Right ventricle myocardium inferior (tissue), 1 donor: ENCODE measurements around the gene SERPINA3. TPM values are rescaled to one million over a fixed set of nuclear protein-coding genes. Genes with fewer than 3 reads are reported as not detected.
"Not testable (repeated sequence)": the region's sequence is repeated elsewhere in the genome, so short reads cannot be mapped to it uniquely, and the experiment has no call there.

Experiments
- ATAC-seq: fragments of 200-7000 bp; cut with Tn5 transposase; one replicate; pipeline ENCODE4 v1.9.1; 2020; ENCODE audit warnings: mild to moderate bottlenecking, moderate library complexity
- DNase-seq: peaks from one replicate; pipeline ENCODE4 v3.0.0; 2021; ENCODE audit errors: missing footprints
- intact Hi-C: fragments of 100-400 bp; cut with DNase I; formaldehyde crosslinking; loops from one replicate; pipeline ENCODE4 v1.11.0; 2022
- total RNA-seq: library from RNA; stranded (reverse); fragmentation: NEBNext Ultra II Directional; extraction: Animal tissue kit (Norgen Biotek cat#: 25700); gene quantifications from one replicate; pipeline ENCODE4 v1.2.1, GENCODE V29; 2021
- donor health status: DM: no; HTN: yes; CAD: no; lungs with severe emphysema.

The SERPINA3 gene
- total RNA-seq, 1 donor from 2014 or later: 112 TPM

- no peak for DNase-seq
- ATAC-seq: no peak
- intact Hi-C loops: no loop called here
Measured at GRCh38 chr14:94602722-94603121, 9.5 kb upstream of the SERPINA3 start.

- no peak for ATAC-seq
- intact Hi-C loops: no loop called here
Measured at GRCh38 chr14:94605361-94605760, 6.8 kb upstream of the SERPINA3 start.

GRCh38 chr14:94608966-94609365 is 3.2 kb upstream of the SERPINA3 start:
- DNase-seq, intact Hi-C loops, ATAC-seq: not testable (repeated sequence)

More at GRCh38 chr14:94605361-94605760, 6.8 kb upstream of the SERPINA3 start:
- DNase-seq: no peak

- intact Hi-C loops: no loop called here
- DNase-seq: no peak
- ATAC-seq: no peak
Measured at GRCh38 chr14:94611179-94611578, 1.0 kb upstream of the SERPINA3 start.

GRCh38 chr14:94612580-94613554 is 676 bp downstream of the SERPINA3 start:
- ATAC-seq (peak; percentile 77), DNase-seq (peak; percentile 77)
- intact Hi-C loops: no loop called here

- no peak for DNase-seq
- intact Hi-C loops: no loop called here
- ATAC-seq: no peak
Measured at GRCh38 chr14:94613720-94614644, 1.8 kb downstream of the SERPINA3 start.

- no peak for ATAC-seq
- intact Hi-C loops: no loop called here
- no peak for DNase-seq
Measured at GRCh38 chr14:94614802-94615201, 2.6 kb downstream of the SERPINA3 start.

- DNase-seq (no peak), ATAC-seq (no peak)
- intact Hi-C loops: no loop called here
Measured at GRCh38 chr14:94615254-94615653, 3.1 kb downstream of the SERPINA3 start.

GRCh38 chr14:94615823-94616570 is 3.8 kb downstream of the SERPINA3 start:
- no peak for DNase-seq
- intact Hi-C loops: no loop called here
- ATAC-seq: no peak

GRCh38 chr14:94617366-94617941 is 5.3 kb downstream of the SERPINA3 start:
- no peak for DNase-seq
- ATAC-seq: no peak
- intact Hi-C loops: no loop called here

GRCh38 chr14:94617988-94618822 is 6.0 kb downstream of the SERPINA3 start:
- intact Hi-C loops: no loop called here
- ATAC-seq (no peak), DNase-seq (no peak)

GRCh38 chr14:94619297-94619696 is 7.1 kb downstream of the SERPINA3 start:
- ATAC-seq: no peak
- intact Hi-C loops: no loop called here

GRCh38 chr14:94620597-94620996 is 8.4 kb downstream of the SERPINA3 start:
- DNase-seq (no peak), ATAC-seq (no peak)
- intact Hi-C loops: no loop called here

More at GRCh38 chr14:94619297-94619696, 7.1 kb downstream of the SERPINA3 start:
- no peak for DNase-seq

- DNase-seq (no peak), ATAC-seq (no peak)
- intact Hi-C loops: no loop called here
Measured at GRCh38 chr14:94621358-94622134, 9.4 kb downstream of the SERPINA3 start.

- ATAC-seq: no peak
- intact Hi-C loops: no loop called here
- DNase-seq: no peak
Measured at GRCh38 chr14:94622653-94623421, 10.6 kb downstream of the SERPINA3 start.

GRCh38 chr14:94623422-94623809 is 11.2 kb downstream of the SERPINA3 start:
- intact Hi-C loops: no loop called here
- DNase-seq (no peak), ATAC-seq (no peak)
